ENCODE measurements around the gene TMEM217.

- TF ChIP-seq FOXK2 (IDR thresholded peaks at IDR 0.05): no peak
- TF ChIP-seq ELF4 (IDR thresholded peaks at IDR 0.05): no peak
- TF ChIP-seq ARNT (IDR thresholded peaks at IDR 0.05): no peak
Measured at GRCh38 chr6:37232430-37233017, 25.4 kb downstream of the TMEM217 start.

All from HEK293T (cell line).